Activated naive CD4-positive, alpha-beta T cell treated with anti-CD3 and anti-CD28 coated beads, Interleukin-2, amount 50 U/mL, for 24 hours (primary cell): Measurements from ENCODE around the gene ADAD2.

Experiments used
- H3K27ac Mint-ChIP-seq: one replicate; pipeline ENCODE4 v1.8.0; 2021; ENCODE audit warnings: mild to moderate bottlenecking, mixed read lengths
- H3K27me3 Mint-ChIP-seq: one replicate; pipeline ENCODE4 v1.8.0; 2021; ENCODE audit warnings: mixed read lengths
- H3K36me3 Mint-ChIP-seq: one replicate; pipeline ENCODE4 v1.8.0; 2021; ENCODE audit warnings: mixed read lengths
- H3K4me1 Mint-ChIP-seq: one replicate; pipeline ENCODE4 v1.8.0; 2021; ENCODE audit warnings: mixed read lengths
- H3K4me3 Mint-ChIP-seq: one replicate; pipeline ENCODE4 v1.8.0; 2021; ENCODE audit warnings: mild to moderate bottlenecking, mixed read lengths
- H3K9me3 Mint-ChIP-seq: one replicate; pipeline ENCODE4 v1.8.0; 2021; ENCODE audit warnings: mixed read lengths

The ADAD2 gene

DNA sequence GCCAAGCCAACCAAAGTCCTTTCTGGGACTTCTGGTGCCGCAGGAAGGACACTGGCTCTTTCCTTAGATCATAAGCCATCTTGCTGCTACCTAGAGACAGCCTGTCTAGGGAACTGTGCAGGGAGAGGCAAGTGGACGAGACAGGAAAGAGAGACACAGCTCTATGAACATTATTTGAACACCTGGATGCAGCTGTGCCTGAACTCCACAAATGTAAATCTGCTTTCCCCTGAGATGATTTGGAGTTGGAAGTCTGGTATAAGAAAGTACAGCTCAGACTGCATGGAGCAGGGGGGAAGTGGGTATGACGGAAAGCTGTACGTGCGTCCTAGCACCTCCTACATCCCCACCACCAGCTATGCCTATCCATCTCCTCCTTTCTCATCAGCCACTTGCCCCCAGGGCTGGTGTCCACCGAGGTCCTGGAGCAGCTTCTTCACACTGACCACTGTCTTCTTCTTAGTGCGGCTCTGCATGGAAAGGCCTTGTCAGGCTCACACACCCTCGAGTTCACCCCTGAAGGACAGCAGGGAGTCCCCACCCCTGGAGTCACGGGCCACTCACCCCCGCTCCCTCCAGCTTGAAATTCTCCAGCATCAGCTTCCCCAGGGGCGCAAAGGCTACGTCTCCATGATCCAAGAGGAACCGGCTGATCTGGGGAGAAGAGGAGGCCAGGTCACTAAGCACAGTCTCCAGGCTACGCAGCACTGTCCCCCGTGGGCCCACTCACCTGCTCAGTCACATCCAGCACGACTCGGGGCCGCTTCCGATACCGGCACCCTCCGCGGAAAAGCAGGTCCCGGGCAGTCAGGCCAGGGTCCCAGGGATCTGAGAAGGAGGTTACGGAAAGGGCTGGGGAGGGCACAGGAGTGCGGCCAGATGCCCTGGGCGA lies 8.0 kb upstream of the ADAD2 start:
- Mint-ChIP-seq H3K27me3 (no peaks in the 10 kb centered on the region), H3K36me3 (peaks cover 5% of the 10 kb centered on the region)

DNA sequence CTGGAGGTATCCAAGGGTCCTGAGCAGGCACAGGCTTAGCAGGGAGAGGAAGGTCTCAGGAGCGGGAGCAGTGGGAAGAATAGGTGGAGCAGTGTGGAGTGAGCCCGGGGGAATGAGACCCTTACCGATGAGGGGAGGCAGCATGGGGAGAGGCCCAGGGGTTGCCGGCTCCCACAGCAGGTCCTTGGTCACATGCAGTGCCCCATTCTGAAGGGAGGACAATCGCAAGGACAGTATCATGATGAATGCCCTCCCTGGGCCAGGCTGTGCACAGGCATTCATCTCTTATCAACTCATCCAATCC lies 7.4 kb upstream of the ADAD2 start:
- peaks cover 4% of the 10 kb centered on the region for H3K36me3 Mint-ChIP-seq
- H3K9me3 Mint-ChIP-seq, result no peaks in the 10 kb centered on the region
- no peak overlapping the region for H3K27ac Mint-ChIP-seq
- no peaks in the 10 kb centered on the region for H3K27me3 Mint-ChIP-seq
- no peak overlapping the region for H3K4me3 Mint-ChIP-seq
- peaks cover 23% of the 10 kb centered on the region for H3K4me1 Mint-ChIP-seq

More for the DNA sequence above, 8.0 kb upstream of the ADAD2 start:
- peaks cover 27% of the 10 kb centered on the region for H3K4me1 Mint-ChIP-seq
- no peak overlapping the region for H3K27ac Mint-ChIP-seq
- H3K9me3 Mint-ChIP-seq, result no peaks in the 10 kb centered on the region
- no peak overlapping the region for H3K4me3 Mint-ChIP-seq

DNA sequence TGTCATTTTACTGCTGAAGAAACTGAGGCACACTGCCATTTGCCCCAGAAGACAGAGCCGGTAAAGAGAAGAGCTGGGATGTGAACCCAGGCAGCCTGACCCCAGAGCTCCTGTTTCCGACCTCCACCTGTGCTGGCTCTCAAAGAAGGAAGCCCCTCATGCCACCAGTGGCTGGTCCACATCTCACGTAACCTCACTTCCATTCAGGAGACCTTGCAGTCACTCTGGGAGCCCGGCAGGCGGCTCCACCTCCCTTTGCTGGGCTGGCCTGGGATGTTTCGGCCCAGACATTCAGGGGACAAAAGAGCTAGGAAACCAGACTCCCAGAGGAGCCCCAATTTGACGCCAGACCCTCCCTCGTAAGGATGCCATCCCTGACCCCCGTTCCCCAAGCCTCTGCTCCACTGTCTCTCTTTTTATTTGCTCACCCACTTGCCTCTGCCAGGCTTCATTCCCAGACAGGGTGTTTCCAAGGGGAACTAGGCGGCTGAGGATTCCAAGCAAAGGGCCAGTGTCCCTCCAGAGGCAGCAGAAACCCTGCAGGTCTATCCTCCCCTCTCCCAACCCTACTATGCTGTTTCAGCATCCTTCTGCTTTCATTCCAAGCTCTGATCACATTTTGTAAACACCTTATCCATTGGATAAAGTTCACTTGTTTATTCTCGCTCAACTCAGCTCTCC lies 6.9 kb upstream of the ADAD2 start:
- Mint-ChIP-seq H3K27ac (no peak overlapping the region), H3K27me3 (no peaks in the 10 kb centered on the region), H3K4me3 (peak overlapping the region; percentile 94), H3K4me1 (peaks cover 23% of the 10 kb centered on the region), H3K36me3 (peaks cover 4% of the 10 kb centered on the region), H3K9me3 (no peaks in the 10 kb centered on the region)

DNA sequence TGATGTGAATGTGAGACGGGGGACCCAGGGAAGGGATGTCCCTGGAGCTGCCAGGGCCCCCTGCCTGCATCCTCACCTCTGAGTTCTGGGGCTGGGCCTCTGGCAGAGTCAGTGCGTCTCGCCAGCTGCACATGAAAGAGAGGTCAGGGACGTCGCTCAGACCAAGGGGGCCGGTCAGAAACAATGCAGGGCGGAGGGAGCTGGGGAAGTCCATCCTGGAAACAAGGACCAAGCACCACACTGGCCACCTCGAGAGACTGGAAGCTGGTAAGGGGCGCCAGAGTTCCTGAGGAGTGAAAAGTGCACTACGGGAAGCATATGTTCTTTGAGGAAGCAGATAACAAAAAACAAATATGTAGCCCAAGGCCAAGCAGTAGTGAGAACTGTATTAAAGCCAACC lies 6.2 kb upstream of the ADAD2 start:
- H3K4me1 Mint-ChIP-seq, result peaks cover 23% of the 10 kb centered on the region
- peak overlapping the region; percentile 56 for H3K27ac Mint-ChIP-seq
- no peaks in the 10 kb centered on the region for H3K27me3 Mint-ChIP-seq
- H3K9me3 Mint-ChIP-seq, result no peaks in the 10 kb centered on the region
- H3K36me3 Mint-ChIP-seq, result peaks cover 4% of the 10 kb centered on the region
- peak overlapping the region; percentile 94 for H3K4me3 Mint-ChIP-seq

DNA sequence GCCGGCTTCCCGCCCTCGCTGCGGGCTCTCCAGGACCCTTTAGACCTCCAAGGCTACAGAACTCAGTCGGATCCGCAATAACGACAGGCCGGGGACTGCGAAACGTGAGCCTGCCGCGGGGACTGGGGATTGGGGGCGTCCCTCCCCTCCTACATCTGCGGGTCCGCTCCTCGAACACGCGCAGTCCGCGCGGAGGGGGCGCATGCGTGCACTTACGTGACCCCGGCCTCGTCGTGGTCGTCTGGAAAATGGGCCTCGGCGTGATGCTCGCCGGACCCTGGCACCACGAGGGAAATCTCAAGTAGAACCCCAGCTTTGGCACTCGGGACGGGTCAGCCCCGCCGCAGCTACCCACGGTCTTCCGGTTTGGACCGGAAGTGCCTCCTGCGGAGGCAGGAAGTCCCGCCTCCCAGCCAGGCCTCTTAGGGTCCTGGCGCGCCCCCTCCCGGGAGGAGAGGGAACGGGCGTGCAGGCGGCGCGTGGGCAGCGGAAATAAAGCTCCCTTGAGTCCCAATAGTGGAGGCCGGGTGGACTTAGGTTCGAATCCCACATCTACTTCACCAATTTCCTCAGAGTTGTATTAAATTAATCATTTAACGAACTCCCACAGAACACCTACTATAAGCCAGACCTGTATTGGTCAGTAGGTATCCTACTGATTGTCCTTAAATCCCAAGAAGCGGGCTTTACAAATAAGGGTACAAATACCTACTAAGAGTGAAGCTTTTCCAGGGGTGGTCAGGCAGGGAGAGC lies 4.1 kb upstream of the ADAD2 start, which contains the start of gene TAF1C:
Gene TAF1C (minus strand): TSS at position 373 of the 753 bp plus-strand sequence. CDS start 2,069 bp downstream, outside the sequence.
- peak within 1 kb of the TSS; percentile 94 for H3K4me3 Mint-ChIP-seq
- peaks cover 2% of the 10 kb centered on the region for H3K36me3 Mint-ChIP-seq
- no peaks in the 10 kb centered on the region for H3K27me3 Mint-ChIP-seq
- peak within 1 kb of the TSS; percentile 90 for H3K27ac Mint-ChIP-seq
- peaks cover 23% of the 10 kb centered on the region for H3K4me1 Mint-ChIP-seq
- no peaks in the 10 kb centered on the region for H3K9me3 Mint-ChIP-seq

DNA sequence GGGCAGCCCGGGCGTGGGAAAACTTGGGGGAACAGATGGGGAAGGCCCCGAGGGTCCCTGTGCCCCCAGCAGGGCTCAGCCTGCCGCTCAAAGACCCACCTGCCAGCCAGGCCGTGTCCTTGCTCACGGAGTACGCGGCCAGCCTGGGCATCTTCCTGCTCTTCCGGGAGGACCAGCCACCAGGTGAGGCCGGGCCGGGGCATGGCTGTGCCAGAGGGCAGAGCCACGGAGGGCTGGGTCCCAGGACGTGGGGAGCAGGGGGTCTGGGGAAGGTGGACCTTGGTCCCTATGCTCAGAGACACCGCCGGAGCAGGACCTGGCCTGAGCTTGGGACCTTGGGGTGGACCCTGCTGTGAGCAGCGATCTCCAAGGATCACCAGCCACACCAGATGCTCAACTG lies 509 bp downstream of the ADAD2 start:
- Mint-ChIP-seq H3K36me3 (no peaks in the 10 kb centered on the region), H3K9me3 (no peaks in the 10 kb centered on the region), H3K27ac (no peak overlapping the region), H3K27me3 (no peaks in the 10 kb centered on the region), H3K4me1 (peaks cover 21% of the 10 kb centered on the region), H3K4me3 (no peak overlapping the region)

DNA sequence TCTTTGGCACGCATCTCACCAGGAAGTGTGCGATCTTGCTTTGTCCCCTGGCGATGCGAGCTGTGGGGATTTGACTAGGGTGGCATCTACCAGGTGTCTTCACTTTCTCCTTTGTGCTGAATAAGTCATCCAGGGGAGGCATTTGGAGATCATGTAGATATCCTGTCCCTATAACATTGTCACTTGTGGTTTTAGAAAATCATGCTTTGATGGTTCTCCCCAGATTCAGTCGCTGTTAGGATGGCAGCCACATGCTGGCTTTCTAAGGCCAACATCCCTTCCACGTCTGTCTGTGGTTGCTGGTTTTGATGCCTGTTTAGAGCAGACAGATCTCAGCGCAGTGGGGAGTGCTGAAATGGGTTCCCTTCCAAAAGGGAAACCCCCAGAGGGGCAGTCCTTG lies 2.5 kb downstream of the ADAD2 start:
- H3K9me3 Mint-ChIP-seq, result no peaks in the 10 kb centered on the region
- H3K27me3 Mint-ChIP-seq, result no peaks in the 10 kb centered on the region
- peaks cover 18% of the 10 kb centered on the region for H3K4me1 Mint-ChIP-seq
- peak overlapping the region; percentile 76 for H3K4me3 Mint-ChIP-seq
- no peaks in the 10 kb centered on the region for H3K36me3 Mint-ChIP-seq
- H3K27ac Mint-ChIP-seq, result peak overlapping the region; percentile 2

DNA sequence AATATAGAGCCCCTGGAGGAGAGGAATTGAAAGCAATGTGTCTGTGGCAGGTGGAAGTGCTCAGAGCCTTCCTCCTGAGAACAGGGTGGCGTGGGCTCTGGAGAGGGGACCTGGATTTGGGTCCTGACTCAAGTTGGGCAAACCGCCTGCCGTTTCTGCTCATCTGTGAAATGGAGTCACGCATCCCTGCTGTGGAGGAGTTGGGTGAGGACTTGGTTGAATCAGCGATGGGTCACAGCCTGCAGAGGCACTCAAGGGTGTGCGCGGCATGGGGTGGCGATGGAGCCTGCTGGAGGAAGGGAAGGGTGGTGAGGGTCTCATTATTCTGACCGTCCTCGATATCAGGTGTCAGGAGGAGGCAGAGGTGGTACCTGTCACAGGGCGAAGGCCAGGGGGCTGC lies 3.1 kb downstream of the ADAD2 start:
- no peaks in the 10 kb centered on the region for H3K27me3 Mint-ChIP-seq
- peak overlapping the region; percentile 76 for H3K4me3 Mint-ChIP-seq
- H3K36me3 Mint-ChIP-seq, result no peaks in the 10 kb centered on the region
- peak overlapping the region; percentile 2 for H3K27ac Mint-ChIP-seq
- H3K4me1 Mint-ChIP-seq, result peaks cover 18% of the 10 kb centered on the region
- no peaks in the 10 kb centered on the region for H3K9me3 Mint-ChIP-seq

DNA sequence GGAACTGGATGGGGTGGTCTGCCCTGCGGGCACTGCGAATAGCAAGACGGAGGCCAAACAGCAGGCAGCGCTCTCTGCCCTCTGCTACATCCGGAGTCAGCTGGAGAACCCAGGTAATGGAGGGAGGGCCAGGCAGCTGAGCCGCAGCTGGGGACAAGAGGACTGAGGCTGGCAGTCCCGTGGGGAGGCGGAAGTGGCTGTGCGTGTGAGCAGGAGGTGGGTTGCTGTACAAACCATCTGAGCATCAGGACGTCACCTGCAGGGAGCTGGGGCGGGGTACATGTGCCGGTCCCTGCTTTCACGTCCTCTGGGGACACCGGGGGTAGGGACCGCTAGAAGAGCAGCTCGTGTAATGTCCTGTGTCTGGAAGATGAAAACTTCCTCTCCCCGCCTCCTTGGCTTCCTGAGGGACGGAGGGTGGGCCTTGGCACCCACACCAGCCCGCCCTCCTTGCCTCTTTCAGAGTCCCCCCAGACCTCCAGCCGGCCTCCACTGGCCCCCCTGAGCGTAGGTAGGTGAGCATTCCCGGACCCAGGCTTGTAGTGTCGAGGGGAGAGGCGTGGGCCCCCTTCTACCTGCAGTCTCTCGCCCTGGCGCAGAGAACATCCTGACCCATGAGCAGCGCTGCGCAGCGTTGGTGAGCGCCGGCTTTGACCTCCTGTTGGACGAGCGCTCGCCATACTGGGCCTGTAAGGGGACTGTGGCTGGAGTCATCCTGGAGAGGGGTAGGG lies 3.7 kb downstream of the ADAD2 start:
- H3K36me3 Mint-ChIP-seq, result no peaks in the 10 kb centered on the region
- H3K4me1 Mint-ChIP-seq, result peaks cover 18% of the 10 kb centered on the region
- H3K27me3 Mint-ChIP-seq, result no peaks in the 10 kb centered on the region
- H3K9me3 Mint-ChIP-seq, result no peaks in the 10 kb centered on the region
- H3K27ac Mint-ChIP-seq, result peak overlapping the region; percentile 51
- H3K4me3 Mint-ChIP-seq, result peak overlapping the region; percentile 76

DNA sequence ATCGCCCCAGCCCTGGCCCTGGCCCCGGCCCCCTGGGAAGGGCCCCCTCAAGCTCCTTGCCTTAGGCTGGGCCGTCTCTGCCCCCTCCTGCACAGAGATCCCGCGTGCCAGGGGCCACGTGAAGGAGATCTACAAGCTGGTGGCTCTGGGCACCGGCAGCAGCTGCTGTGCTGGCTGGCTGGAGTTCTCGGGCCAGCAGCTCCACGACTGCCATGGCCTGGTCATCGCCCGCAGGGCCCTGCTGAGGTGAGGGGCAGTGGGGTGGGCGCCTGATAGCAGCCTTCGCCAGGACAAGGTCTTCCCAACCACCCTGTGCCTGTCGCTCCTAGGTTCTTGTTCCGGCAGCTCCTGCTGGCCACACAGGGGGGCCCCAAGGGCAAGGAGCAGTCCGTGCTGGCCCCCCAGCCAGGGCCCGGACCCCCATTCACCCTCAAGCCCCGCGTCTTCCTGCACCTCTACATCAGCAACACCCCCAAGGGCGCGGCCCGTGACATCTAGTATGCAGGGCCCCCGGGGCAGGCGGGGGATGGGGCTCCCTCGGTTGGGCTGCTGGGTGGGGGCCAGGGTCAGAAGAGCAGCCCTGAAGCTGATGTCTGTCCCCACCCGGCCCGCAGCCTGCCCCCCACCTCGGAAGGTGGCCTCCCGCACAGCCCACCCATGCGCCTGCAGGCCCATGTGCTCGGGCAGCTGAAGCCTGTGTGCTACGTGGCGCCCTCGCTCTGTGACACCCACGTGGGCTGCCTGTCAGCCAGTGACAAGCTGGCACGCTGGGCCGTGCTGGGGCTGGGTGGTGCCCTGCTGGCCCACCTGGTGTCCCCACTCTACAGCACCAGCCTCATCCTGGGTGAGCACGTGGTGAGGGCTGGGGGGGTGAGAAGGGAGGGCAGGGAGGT lies 4.5 kb downstream of the ADAD2 start:
- no peak overlapping the region for H3K4me3 Mint-ChIP-seq
- H3K9me3 Mint-ChIP-seq, result no peaks in the 10 kb centered on the region
- H3K4me1 Mint-ChIP-seq, result peaks cover 18% of the 10 kb centered on the region
- H3K27me3 Mint-ChIP-seq, result no peaks in the 10 kb centered on the region
- no peak overlapping the region for H3K27ac Mint-ChIP-seq
- no peaks in the 10 kb centered on the region for H3K36me3 Mint-ChIP-seq

DNA sequence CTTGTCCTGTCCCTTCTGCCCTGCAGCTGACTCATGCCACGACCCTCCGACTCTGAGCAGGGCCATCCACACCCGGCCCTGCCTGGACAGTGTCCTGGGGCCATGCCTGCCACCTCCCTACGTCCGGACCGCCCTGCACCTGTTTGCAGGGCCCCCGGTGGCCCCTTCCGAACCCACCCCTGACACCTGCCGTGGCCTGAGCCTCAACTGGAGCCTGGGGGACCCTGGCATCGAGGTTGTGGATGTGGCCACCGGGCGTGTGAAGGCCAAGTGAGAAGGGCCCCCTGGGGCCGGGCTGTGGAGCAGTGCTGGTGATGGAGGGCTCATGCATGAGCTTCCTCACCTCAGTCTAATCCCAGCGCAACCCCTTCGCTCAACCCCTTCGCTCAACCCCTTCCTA lies 5.1 kb downstream of the ADAD2 start:
- no peak overlapping the region for H3K27ac Mint-ChIP-seq
- H3K36me3 Mint-ChIP-seq, result no peaks in the 10 kb centered on the region
- H3K4me1 Mint-ChIP-seq, result peaks cover 18% of the 10 kb centered on the region
- H3K9me3 Mint-ChIP-seq, result no peaks in the 10 kb centered on the region
- no peaks in the 10 kb centered on the region for H3K27me3 Mint-ChIP-seq
- H3K4me3 Mint-ChIP-seq, result no peak overlapping the region

DNA sequence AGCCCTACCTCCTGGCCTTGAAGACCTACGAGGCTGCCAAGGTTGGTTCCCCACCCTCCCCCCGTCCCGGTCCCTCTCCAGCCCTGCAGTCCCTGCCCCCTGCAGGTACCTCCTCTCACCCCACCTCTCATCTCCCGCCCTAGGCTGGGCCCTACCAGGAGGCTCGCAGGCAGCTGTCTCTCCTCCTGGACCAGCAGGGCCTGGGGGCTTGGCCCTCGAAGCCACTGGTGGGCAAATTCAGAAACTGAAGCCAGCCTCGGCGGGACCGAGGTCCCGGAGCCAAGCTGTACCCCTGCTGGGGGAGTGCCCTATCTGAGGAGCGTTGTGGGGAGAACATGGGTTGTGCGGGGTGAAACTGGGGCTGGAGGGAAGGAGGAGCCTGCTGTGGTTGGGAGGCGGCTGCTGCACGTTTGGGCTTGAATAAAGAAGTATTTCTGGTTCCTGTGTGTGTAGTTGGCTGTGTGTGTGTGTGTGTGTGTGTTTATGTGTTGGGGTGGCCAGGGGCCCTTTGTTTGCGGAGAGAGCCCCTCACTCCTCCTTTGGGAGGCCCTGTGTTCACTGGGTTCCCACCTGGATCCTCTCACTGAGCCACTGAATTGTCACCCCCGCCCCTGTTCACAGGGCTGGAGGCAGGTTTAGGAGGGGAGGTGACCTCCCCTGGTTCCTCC lies 5.9 kb downstream of the ADAD2 start:
- H3K27ac Mint-ChIP-seq, result no peak overlapping the region
- peaks cover 18% of the 10 kb centered on the region for H3K4me1 Mint-ChIP-seq
- H3K4me3 Mint-ChIP-seq, result no peak overlapping the region
- H3K36me3 Mint-ChIP-seq, result no peaks in the 10 kb centered on the region
- H3K9me3 Mint-ChIP-seq, result no peaks in the 10 kb centered on the region
- H3K27me3 Mint-ChIP-seq, result no peaks in the 10 kb centered on the region

DNA sequence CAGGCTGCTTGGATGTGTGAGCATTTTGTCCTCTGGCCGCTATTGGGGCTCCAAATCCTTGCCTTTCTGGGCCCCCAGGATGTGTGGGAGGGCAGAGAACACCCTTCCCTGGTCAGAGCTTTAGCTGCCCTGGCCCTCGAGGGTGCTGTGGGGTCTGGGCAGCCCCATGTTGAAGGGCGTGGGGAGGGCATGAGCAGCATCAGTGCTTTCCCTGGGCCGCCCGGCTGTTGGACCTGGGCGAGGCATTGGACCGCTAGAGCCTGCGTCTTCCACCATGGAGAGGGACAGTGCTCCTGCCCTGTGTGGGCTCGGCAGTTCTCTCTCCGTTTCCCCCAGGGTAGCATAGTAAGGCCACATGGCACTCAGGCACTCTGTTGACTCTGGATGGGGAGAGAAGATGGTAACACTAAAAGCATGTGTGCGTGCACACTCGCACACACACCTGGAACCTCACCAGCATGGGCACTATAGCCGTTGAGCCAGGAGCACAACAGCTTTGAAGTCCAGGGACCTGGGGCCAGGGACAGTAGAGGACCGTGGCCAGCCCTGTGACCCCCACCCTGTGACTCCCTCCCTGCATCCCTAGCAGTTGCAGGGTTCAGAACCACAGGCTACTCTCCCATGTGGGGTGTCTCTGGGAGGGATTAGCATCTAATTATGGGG lies 6.6 kb downstream of the ADAD2 start:
- Mint-ChIP-seq H3K36me3 (no peaks in the 10 kb centered on the region), H3K4me1 (peaks cover 18% of the 10 kb centered on the region), H3K4me3 (no peak overlapping the region), H3K27ac (no peak overlapping the region), H3K9me3 (no peaks in the 10 kb centered on the region), H3K27me3 (no peaks in the 10 kb centered on the region)

DNA sequence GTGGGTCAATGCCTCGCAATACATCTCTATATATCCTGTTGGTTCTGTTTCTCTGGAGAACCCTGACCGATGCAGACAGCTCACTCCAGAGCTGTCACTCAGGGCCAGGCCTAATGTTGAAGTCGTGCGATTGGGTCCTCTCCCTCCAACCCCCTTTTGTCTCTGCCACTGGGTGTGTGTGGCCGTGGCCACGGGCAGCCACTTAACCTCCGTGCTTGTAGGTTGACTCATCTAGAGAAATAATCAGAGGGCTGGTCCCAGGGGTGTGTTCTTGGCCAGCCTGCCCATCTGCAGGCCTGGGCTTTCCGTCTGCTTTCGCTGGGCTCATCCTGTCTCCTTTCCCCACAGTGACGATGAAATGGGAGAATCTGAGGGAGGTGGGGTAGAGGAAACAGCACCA lies 7.4 kb downstream of the ADAD2 start:
- H3K9me3 Mint-ChIP-seq, result no peaks in the 10 kb centered on the region
- H3K27ac Mint-ChIP-seq, result no peak overlapping the region
- H3K4me1 Mint-ChIP-seq, result peaks cover 12% of the 10 kb centered on the region
- H3K36me3 Mint-ChIP-seq, result no peaks in the 10 kb centered on the region
- no peaks in the 10 kb centered on the region for H3K27me3 Mint-ChIP-seq
- H3K4me3 Mint-ChIP-seq, result no peak overlapping the region
